Smooth muscle cell (in vitro differentiated cells): ENCODE data around the gene ADH1A. TPM values are rescaled to one million over a fixed set of nuclear protein-coding genes. Genes with fewer than 3 reads are reported as not detected.

Source experiments
- DNase-seq: peaks from one replicate; lab custom pipeline; 2025; ENCODE audit not compliant: unreplicated experiment; lab: John Stamatoyannopoulos, UW
- H2AFZ ChIP-seq: fragments of 200-600 bp; sonication (generic); 2 replicates; pipeline ENCODE4 v1.6.0; 2016; ENCODE audit warnings: antibody characterized with exemption, low read depth, mild to moderate bottlenecking
- H3F3A ChIP-seq: fragments of 200-600 bp; sonication (generic); 2 replicates; pipeline ENCODE4 v1.6.0; 2017; ENCODE audit warnings: antibody characterized with exemption, low read depth
- H3K27ac ChIP-seq: fragments of 200-600 bp; sonication (generic); 2 replicates; pipeline ENCODE4 v1.5.1; 2016; ENCODE audit warnings: low read depth, mild to moderate bottlenecking
- H3K27me3 ChIP-seq: fragments of 200-600 bp; sonication (generic); 2 replicates; pipeline ENCODE4 v1.6.1; 2016; ENCODE audit warnings: low read depth, mild to moderate bottlenecking
- H3K36me3 ChIP-seq: fragments of 200-600 bp; sonication (generic); 2 replicates; pipeline ENCODE4 v1.5.1; 2016; ENCODE audit warnings: low read depth
- H3K4me1 ChIP-seq: fragments of 200-600 bp; sonication (generic); 2 replicates; pipeline ENCODE4 v1.5.1; 2016; ENCODE audit warnings: low read depth
- H3K4me2 ChIP-seq: fragments of 200-600 bp; sonication (generic); 2 replicates; pipeline ENCODE4 v1.6.0; 2016; ENCODE audit warnings: mild to moderate bottlenecking
- H3K4me3 ChIP-seq: fragments of 200-600 bp; sonication (generic); 2 replicates; pipeline ENCODE4 v1.5.1; 2016; ENCODE audit warnings: mild to moderate bottlenecking
- H3K79me2 ChIP-seq: fragments of 200-600 bp; sonication (generic); 2 replicates; pipeline ENCODE4 v1.6.0; 2016; ENCODE audit warnings: low read depth, mild to moderate bottlenecking
- H3K9ac ChIP-seq: fragments of 200-600 bp; sonication (generic); 2 replicates; pipeline ENCODE4 v1.6.0; 2016; ENCODE audit warnings: low read depth
- H3K9me3 ChIP-seq: fragments of 200-600 bp; sonication (generic); replicated peaks from 2 replicates; pipeline ENCODE4 v1.5.1; 2016; ENCODE audit warnings: low read depth
- H4K20me1 ChIP-seq: fragments of 200-600 bp; sonication (generic); 2 replicates; pipeline ENCODE4 v1.6.0; 2016; ENCODE audit warnings: low read depth
- CTCF ChIP-seq: fragments of 200-600 bp; sonication (generic); IDR thresholded peaks from 2 replicates; pipeline ENCODE4 v1.5.1; 2017; ENCODE audit warnings: borderline replicate concordance, mild to moderate bottlenecking, antibody characterized with exemption; ENCODE audit not compliant: insufficient read depth, poor library complexity, severe bottlenecking
- whole genome bisulfite sequencing: methylation state at CpG from one replicate; pipeline ENCODE4 v1.1.7; 2016; ENCODE audit warnings: low lambda C conversion rate; 5-methylcytosine and 5-hydroxymethylcytosine counted together
- polyA plus RNA-seq: library from polyadenylated mRNA; unstranded; fragments of >200 nt; fragmentation: Nextera tagmentation; extraction: Ambion mirVana; gene quantifications from 2 replicates; pipeline ENCODE4 v1.2.1, GENCODE V29; 2016
- total RNA-seq: library from RNA; depleted of rRNA; stranded (reverse); fragments of >200 nt; gene quantifications from 2 replicates; pipeline ENCODE4 v1.2.3, GENCODE V29; 2014

The ADH1A gene
- total and polyA plus RNA-seq, 2 experiments from 2014 or later = not detected

DNA sequence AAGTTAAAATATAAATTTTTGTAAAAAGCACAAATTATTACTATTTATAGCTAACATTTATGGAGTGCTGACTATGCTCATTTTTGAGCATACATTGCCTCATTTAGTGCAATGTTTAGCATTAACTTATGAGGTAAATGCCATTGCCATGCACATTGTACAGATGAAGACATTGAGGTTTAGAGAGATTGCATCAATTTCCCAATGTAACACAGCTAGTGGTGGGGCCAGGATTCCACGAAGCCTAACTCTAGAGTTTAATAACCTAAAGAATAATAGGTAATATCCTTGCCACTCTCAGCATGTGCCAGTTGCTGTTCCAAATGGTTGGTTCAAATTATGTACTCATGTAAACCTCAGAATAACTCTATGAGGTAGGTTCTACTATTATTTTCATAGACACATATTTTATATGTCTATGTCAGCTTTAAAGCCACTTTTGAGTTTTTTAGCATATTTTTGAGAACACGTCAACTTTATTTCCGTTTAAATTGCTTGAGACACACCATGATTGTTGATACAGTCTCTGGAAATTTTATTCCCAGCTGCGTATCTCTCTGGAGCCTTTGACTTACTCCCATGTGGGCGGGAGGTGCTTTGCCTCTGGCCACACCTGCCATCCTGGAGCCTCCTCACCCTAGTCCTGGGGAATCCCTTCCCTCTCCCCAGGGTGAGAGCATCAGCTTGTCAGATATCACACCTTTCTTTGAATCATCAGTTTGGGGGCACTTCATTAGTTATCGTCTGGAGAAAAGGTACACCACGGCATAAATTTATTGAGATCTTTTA is 10.8 kb upstream of the ADH1A start:
- H3K27me3 ChIP-seq = no peaks in the 10 kb centered on the region
- no peak overlapping the region for H3K4me3 ChIP-seq
- no peaks in the 10 kb centered on the region for H3F3A ChIP-seq
- H3K36me3 ChIP-seq = no peaks in the 10 kb centered on the region
- H2AFZ ChIP-seq = no peak overlapping the region
- DNase-seq = no peak
- no peak overlapping the region for H3K9ac ChIP-seq
- H3K9me3 ChIP-seq = no peaks in the 10 kb centered on the region
- H3K4me1 ChIP-seq = no peaks in the 10 kb centered on the region
- no peaks in the 10 kb centered on the region for H4K20me1 ChIP-seq
- H3K4me2 ChIP-seq = no peak overlapping the region
- TF ChIP-seq CTCF = no peak
- H3K27ac ChIP-seq = no peak overlapping the region
- H3K79me2 ChIP-seq = no peaks in the 10 kb centered on the region
- WGBS = 90% methylated on average over 7 of the region's 7 CpGs

GRCh38 chr4:99300934-99301333 is 10.1 kb upstream of the ADH1A start:
- H2AFZ ChIP-seq = no peak overlapping the region

GRCh38 chr4:99293357-99293756 is 2.6 kb upstream of the ADH1A start:
- WGBS = 70% methylated on average over 5 of the region's 5 CpGs
- Histone ChIP-seq H4K20me1 (no peaks in the 10 kb centered on the region), H3K79me2 (no peaks in the 10 kb centered on the region), H3K4me1 (no peaks in the 10 kb centered on the region), H3K9me3 (no peaks in the 10 kb centered on the region), H3K36me3 (no peaks in the 10 kb centered on the region), H3K4me3 (no peak overlapping the region), H3K9ac (no peak overlapping the region), H3K27ac (no peak overlapping the region), H3K4me2 (no peak overlapping the region), H3K27me3 (no peaks in the 10 kb centered on the region), H3F3A (no peaks in the 10 kb centered on the region), H2AFZ (no peak overlapping the region)
- no peak for TF ChIP-seq CTCF
- DNase-seq = no peak

More at GRCh38 chr4:99300934-99301333, 10.1 kb upstream of the ADH1A start:
- no peaks in the 10 kb centered on the region for H3F3A ChIP-seq
- no peak for DNase-seq
- H3K4me1 ChIP-seq = no peaks in the 10 kb centered on the region
- WGBS = 55% methylated on average over 4 of the region's 4 CpGs
- no peaks in the 10 kb centered on the region for H3K36me3 ChIP-seq
- no peaks in the 10 kb centered on the region for H4K20me1 ChIP-seq
- no peak for TF ChIP-seq CTCF
- no peaks in the 10 kb centered on the region for H3K79me2 ChIP-seq
- no peak overlapping the region for H3K4me2 ChIP-seq
- no peak overlapping the region for H3K27ac ChIP-seq
- no peaks in the 10 kb centered on the region for H3K27me3 ChIP-seq
- no peak overlapping the region for H3K4me3 ChIP-seq
- H3K9me3 ChIP-seq = no peaks in the 10 kb centered on the region
- no peak overlapping the region for H3K9ac ChIP-seq

DNA sequence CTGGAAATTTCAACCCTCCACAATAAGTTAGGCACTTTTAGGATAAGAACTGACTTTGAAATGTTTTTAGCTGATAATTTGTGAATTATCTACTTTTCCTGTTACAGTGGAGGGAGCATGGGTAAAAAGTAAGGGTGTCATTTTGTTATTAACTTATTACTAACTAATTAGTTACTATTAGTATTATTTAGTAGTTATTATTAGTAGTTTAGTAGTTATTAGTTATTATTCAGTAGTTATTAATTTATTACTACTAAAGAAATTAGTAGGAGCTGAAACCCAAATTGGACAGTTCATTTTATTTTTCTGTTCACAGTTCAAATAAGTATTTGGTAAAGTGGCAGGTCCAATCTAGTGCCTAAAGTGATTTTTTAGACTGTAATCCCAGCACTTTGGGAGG is 5.4 kb downstream of the ADH1A start:
- H3K79me2 ChIP-seq = no peaks in the 10 kb centered on the region
- H3F3A ChIP-seq = no peaks in the 10 kb centered on the region
- H3K27me3 ChIP-seq = no peaks in the 10 kb centered on the region
- H3K9ac ChIP-seq = no peak overlapping the region
- DNase-seq = no peak
- no peaks in the 10 kb centered on the region for H4K20me1 ChIP-seq
- no peaks in the 10 kb centered on the region for H3K36me3 ChIP-seq
- H3K4me3 ChIP-seq = no peak overlapping the region
- no peak overlapping the region for H2AFZ ChIP-seq
- H3K27ac ChIP-seq = no peak overlapping the region
- H3K4me2 ChIP-seq = no peak overlapping the region
- no peaks in the 10 kb centered on the region for H3K9me3 ChIP-seq
- no peak for TF ChIP-seq CTCF
- no peaks in the 10 kb centered on the region for H3K4me1 ChIP-seq
